Fibroblast of skin of left biceps (primary cell): ENCODE measurements around the gene LBX2.
A peak's percentile ranks its signal among the peaks of the same experiment; 100 is the strongest.
"Not testable (repeated sequence)": the region's sequence is repeated elsewhere in the genome, so short reads cannot be mapped to it uniquely, and the experiment has no call there.

Source experiments
- DNase-seq, 2 experiments: peaks; one replicate each; pipeline ENCODE4 v3.0.0-alpha.2; 2013; ENCODE audit warnings: low read depth in 2 of 2

LBX2 gene

GRCh38 chr2:74482801-74483674 lies 16.4 kb downstream of the LBX2 start, which contains the start of the genes CCDC142 and TTC31:
TSS of gene CCDC142 (minus strand) at chr2:74482998. CDS start at chr2:74482837, 161 bp downstream.
TSS of gene TTC31 (plus strand) at chr2:74483081. CDS start at chr2:74483096, 15 bp downstream.
- peak; percentile 80 to 84 for DNase-seq

GRCh38 chr2:74481961-74482800 lies 17.2 kb downstream of the LBX2 start:
- no peak for DNase-seq

DNA sequence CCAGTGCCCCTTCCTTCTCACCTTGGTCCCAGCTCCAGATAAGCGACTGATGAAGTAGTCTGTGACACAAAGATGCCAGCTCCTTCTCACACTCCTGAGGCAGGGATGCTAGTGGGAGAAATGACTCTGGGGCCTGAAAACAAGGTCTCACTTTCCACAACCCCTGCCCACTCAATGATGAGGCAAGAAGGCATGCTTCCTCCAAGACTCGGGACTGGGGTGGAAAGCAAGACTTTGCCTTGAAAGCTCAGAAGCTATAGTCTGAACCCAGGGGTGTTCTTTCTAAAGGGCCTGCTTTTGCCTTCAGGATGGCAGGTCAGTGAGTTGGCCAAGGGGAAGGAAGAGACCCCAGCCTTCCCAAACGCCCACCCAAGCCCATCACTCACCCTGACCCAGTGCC lies 18.0 kb downstream of the LBX2 start:
- DNase-seq = no peak

DNA sequence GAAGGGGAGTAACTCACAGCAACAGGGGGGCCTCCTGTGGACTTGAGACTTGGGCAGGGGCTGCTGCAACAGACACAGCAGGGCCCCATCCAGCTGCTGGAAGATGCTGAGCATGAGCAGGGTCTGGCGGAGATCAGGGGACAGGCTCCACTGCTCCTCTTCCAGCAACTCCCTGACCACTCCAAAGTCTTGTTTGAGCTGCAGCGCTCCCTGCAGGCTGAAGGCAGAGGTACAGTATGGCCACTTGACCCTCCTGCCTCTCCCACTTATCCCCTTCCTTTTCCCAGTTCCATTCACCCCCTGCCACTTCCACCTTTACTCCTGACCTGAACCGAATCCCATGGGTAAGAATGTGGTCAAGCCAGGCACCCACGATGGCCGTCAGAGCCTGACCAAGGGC lies 24.5 kb downstream of the LBX2 start:
- no peak for DNase-seq

DNA sequence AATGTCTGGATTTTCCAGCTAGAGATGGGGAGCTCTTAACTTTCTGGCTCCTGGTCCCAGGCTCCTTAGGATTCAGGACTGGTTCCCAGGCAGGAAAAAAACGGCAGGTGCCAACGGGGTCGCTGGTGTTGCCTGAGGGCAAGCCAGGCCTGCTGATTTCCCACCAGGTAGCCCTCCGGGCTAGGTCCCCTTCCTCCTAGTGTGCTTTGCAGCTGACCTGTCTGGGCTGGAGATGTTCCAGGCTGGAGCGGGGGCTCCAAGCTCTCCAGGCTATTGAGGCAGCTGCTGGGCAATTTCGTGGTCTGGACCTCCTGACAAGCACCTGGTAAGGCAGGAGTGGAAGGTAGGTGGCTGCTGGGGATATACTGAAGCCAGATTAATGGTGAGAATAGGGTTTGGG lies 24.9 kb downstream of the LBX2 start:
- DNase-seq = no peak

DNA sequence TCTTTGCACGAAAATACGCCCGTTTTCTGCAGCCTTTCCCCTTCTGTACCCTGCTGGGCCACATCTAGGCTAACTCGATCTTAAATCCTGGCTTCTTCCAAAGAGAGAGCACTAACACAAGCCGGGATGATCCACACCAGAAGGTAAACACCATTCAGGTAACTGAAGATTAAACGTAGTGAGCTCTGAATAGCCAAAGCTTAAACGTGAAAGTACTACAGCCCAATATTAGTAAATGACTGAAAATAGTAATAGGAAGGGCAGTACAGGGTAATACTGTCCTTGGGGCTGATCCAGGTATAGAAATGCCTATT lies 26.5 kb downstream of the LBX2 start:
- DNase-seq = no peak

DNA sequence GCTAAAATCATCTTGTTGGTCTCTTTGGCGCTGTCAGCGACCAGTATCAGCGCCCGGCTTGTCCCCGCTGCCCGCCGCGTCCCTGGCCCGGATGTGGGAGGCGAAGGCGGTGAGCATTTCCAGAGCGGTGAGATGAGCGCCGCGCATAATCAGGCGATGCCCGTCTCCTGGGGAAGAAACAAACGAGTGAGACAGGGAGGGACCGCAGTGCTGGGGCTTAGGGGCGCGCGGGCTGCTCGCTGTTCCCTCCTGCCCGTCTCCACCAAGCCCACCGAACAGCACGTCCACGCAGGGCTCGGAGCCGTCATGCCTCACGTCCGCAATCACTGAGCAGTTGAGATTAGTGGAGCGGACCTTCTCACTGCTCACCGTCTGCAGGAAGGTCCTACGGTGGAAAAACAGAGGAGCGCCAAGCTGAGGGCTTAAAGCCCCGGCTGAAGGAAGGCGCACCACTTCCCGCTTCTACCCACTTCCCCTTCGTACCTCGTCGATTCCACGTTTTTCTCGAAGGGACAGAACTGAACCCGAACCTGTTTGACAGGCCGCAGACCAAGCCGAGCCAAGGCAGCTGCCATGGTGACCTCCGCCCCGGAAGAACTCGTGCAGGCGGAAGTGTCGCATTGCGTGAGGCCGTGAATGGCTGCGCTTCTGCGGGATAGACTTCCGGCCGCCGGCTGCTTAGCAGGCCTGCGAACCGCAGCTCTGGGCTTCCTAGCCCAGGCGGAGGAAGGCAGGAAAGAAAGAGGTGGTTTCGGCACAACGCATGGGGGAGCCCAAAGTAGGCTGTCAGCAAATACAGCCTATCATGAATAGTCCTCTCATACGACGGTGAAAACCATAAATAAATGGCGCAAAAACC lies 27.1 kb downstream of the LBX2 start, which contains the start of gene MRPL53:
MRPL53 (minus strand) TSS at position 595 of the 859 bp plus-strand sequence; CDS start at position 575, 20 bp downstream.
- peak; percentile 80 to 86 for DNase-seq

- no peak for DNase-seq
These were observed 27.9 kb downstream of the LBX2 start for GRCh38 chr2:74471332-74472065.

GRCh38 chr2:74470742-74471141 lies 28.7 kb downstream of the LBX2 start:
- DNase-seq = not testable (repeated sequence)

DNA sequence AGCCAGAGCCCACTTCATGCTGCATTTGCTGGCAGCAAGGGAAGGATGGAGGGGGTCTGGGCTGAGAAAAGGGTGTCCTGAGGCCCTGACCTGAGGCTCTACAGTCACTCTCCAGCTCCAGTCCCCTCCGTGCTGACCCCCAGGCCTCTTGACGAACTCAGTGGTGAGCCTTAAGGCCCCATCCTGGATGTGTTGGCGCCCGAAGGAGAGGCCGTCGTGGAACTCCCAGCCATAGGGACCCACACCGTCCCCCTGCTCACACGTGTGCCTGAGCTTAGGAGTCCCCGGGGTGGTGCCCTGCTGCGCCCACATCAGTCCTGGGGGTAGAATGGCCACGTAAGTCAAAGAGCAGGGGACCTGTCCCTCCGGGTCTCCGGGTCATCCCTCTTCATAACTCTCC lies 35.0 kb downstream of the LBX2 start:
- no peak for DNase-seq

GRCh38 chr2:74462786-74463105 lies 36.7 kb downstream of the LBX2 start:
- DNase-seq = no peak

GRCh38 chr2:74462054-74462785 lies 37.2 kb downstream of the LBX2 start:
- DNase-seq = no peak

DNA sequence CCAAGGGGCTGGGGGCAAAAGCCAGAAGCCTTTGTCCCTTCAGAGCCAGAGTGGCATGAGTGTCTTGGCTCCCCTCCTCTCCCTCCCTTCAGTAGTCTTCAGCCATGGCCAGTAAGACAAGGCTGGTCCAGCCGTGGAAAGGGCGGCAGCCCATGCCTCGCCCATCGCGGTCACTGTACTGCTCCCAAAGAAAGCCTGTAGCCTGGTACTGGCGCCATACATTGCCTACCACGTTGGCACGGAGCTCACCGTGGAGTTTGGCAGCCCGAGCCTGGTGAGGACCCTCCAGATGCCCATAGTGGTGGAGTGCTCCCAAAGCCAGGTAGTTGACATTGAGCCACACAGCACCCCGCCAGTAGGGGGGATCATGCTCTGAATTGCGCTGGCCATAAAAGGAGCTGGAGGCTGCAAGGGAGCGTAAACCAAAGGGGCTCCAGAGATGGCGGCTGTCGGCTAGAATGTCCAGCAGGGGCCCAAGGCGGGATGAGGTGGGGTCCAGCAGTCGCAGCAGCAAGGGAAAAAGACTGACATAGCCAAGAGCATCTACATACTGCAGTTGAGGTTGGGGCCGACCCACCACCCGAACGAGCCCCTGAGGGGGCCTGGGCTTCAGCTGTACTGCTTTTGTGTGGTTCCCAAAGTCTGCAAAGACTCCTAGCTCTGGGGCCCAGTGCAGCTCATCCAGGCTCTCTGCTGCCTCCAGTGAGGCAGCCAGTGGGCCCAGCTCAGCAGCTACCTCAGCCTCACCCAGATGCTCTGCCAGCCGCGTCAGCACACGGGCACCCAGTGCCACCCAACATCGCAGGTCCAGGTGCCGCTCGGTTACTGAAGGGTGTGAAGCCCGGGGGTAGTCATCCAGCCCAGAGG lies 38.0 kb downstream of the LBX2 start:
- no peak for DNase-seq

DNA sequence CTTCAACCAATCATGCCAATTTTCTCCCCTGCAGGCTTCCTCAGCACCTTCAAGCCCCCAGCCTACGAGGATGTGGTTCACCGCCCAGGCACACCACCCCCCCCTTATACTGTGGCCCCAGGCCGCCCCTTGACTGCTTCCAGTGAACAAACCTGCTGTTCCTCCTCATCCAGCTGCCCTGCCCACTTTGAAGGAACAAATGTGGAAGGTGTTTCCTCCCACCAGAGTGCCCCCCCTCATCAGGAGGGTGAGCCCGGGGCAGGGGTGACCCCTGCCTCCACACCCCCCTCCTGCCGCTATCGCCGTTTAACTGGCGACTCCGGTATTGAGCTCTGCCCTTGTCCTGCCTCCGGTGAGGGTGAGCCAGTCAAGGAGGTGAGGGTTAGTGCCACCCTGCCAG lies 39.2 kb downstream of the LBX2 start:
- not testable (repeated sequence) for DNase-seq

GRCh38 chr2:74459503-74460118 lies 39.8 kb downstream of the LBX2 start:
- DNase-seq = not testable (repeated sequence)

DNA sequence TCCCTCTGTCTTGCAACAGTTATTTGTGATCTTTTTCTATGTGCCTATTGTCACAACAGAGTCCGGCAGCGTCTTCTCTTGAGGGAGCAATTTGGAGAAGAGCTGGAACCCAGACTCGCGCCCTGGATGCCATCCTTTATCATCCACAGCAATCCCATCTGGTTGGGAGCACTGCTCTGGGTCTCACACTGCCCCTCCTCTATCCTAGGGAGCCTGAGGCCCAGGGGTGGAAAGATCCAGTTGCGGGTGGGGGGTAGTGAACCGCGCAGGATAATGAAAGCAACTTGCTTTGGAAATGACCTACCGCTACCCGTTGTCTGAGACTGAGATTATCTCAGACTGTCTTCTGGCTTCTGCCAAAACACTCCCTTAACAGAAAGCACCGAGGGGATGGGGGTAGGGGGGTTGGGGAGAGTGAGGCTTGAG lies 40.5 kb downstream of the LBX2 start:
- no peak for DNase-seq

GRCh38 chr2:74458132-74458937 lies 41.1 kb downstream of the LBX2 start, which contains the start of gene WBP1:
TSS of gene WBP1 (plus strand) at chr2:74458438. CDS start at chr2:74458603, 165 bp downstream.
- peak; percentile 100 for DNase-seq

GRCh38 chr2:74457549-74458131 lies 41.8 kb downstream of the LBX2 start:
- no peak for DNase-seq
